Chondrocyte (in vitro differentiated cells): Measurements from ENCODE around the gene CDC42SE2. TPM values are rescaled to one million over a fixed set of nuclear protein-coding genes. Genes with fewer than 3 reads are reported as not detected.
A peak's percentile ranks its signal among the peaks of the same experiment; 100 is the strongest.

ENCODE experiments used
- DNase-seq: peaks from one replicate; pipeline ENCODE4 v3.0.0; 2021; ENCODE audit warnings: mixed read lengths, low spot score
- H3K27ac Mint-ChIP-seq: one replicate; pipeline ENCODE4 v1.8.0; 2021; ENCODE audit warnings: mild to moderate bottlenecking, moderate library complexity, mixed read lengths; ENCODE audit not compliant: unreplicated experiment
- H3K27me3 Mint-ChIP-seq: 2 replicates; pipeline ENCODE4 v1.8.0; 2021; ENCODE audit warnings: low read depth, mixed read lengths
- H3K36me3 Mint-ChIP-seq: 2 replicates; pipeline ENCODE4 v1.8.0; 2021; ENCODE audit warnings: low read depth, mixed read lengths
- H3K4me1 Mint-ChIP-seq: 2 replicates; pipeline ENCODE4 v1.8.0; 2021; ENCODE audit warnings: low read depth, mild to moderate bottlenecking, mixed read lengths
- H3K4me3 Mint-ChIP-seq: one replicate; pipeline ENCODE4 v1.8.0; 2021; ENCODE audit warnings: mild to moderate bottlenecking, moderate library complexity, mixed read lengths; ENCODE audit not compliant: unreplicated experiment
- H3K9me3 Mint-ChIP-seq: 2 replicates; pipeline ENCODE4 v1.8.0; 2021; ENCODE audit warnings: low read depth, mixed read lengths
- CTCF ChIP-seq: fragments of 200-600 bp; sonication (generic); IDR thresholded peaks from 2 replicates; pipeline ENCODE4 v1.5.0; 2021; ENCODE audit warnings: antibody characterized with exemption, mild to moderate bottlenecking, moderate library complexity
- total RNA-seq: library from RNA; stranded (reverse); gene quantifications from 3 replicates; pipeline ENCODE4 v1.2.1, GENCODE V29; 2021

Gene CDC42SE2
- total RNA-seq, 1 donor from 2014 or later, result 23.7 TPM

GRCh38 chr5:131289738-131290137, 25.9 kb downstream of the CDC42SE2 start:
- Mint-ChIP-seq H3K36me3 (no peaks in the 10 kb centered on the region), H3K4me3 (no peak overlapping the region), H3K27me3 (no peaks in the 10 kb centered on the region), H3K9me3 (no peaks in the 10 kb centered on the region), H3K4me1 (peaks cover 3% of the 10 kb centered on the region), H3K27ac (no peak overlapping the region)
- DNase-seq, result no peak
- no peak for TF ChIP-seq CTCF

- no peak overlapping the region for H3K27ac Mint-ChIP-seq
- H3K36me3 Mint-ChIP-seq, result no peaks in the 10 kb centered on the region
- H3K27me3 Mint-ChIP-seq, result no peaks in the 10 kb centered on the region
- peaks cover 6% of the 10 kb centered on the region for H3K4me1 Mint-ChIP-seq
- no peaks in the 10 kb centered on the region for H3K9me3 Mint-ChIP-seq
- TF ChIP-seq CTCF, result no peak
- DNase-seq, result no peak
- H3K4me3 Mint-ChIP-seq, result no peak overlapping the region
These were observed 32.4 kb downstream of the CDC42SE2 start for GRCh38 chr5:131296213-131296672.

DNA sequence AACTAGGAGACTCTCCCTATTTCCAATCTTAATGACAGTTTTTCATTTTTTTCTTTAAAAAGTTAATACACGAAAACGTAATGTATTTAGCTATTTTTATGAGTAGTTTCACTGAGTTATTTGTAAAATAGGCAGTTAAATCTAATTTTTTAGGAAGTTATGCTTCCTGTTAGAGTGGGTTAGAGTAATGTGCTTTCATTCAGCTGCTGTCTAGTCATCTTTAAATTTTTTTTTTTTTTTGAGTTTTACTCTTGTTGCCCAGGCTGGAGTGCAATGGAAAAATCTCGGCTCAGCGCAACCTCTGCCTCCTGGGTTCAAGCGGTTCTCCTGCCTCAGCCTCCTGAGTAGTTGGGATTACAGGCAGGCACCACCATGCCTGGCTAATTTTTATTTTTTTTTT, 34.0 kb downstream of the CDC42SE2 start:
- H3K27ac Mint-ChIP-seq, result no peak overlapping the region
- no peaks in the 10 kb centered on the region for H3K9me3 Mint-ChIP-seq
- peaks cover 11% of the 10 kb centered on the region for H3K4me1 Mint-ChIP-seq
- H3K27me3 Mint-ChIP-seq, result no peaks in the 10 kb centered on the region
- no peak overlapping the region for H3K4me3 Mint-ChIP-seq
- TF ChIP-seq CTCF, result no peak
- no peak for DNase-seq
- H3K36me3 Mint-ChIP-seq, result peaks cover 1% of the 10 kb centered on the region

DNA sequence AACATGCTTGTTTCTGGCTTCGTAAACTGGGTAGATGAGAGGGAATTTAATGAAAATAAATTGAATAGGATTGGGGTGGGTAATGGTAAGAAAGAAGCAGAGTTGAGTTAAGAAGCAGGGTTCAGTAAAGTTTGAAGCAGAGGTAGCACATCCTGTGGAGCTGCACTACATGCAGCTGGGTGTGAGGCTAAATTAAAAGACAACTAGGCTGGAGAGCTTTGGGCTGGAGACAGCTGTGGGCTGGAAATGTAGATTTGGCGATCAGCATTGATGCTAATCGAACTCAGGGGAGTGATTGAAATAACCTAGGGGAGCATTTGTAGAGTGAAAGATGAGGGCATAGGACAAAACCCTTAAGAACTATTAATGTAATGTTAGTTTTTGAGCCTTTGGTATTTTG, 35.6 kb downstream of the CDC42SE2 start:
- no peaks in the 10 kb centered on the region for H3K9me3 Mint-ChIP-seq
- no peak overlapping the region for H3K27ac Mint-ChIP-seq
- H3K4me3 Mint-ChIP-seq, result no peak overlapping the region
- H3K4me1 Mint-ChIP-seq, result peaks cover 23% of the 10 kb centered on the region
- no peak for TF ChIP-seq CTCF
- no peak for DNase-seq
- peaks cover 1% of the 10 kb centered on the region for H3K36me3 Mint-ChIP-seq
- no peaks in the 10 kb centered on the region for H3K27me3 Mint-ChIP-seq

GRCh38 chr5:131302506-131302905, 38.7 kb downstream of the CDC42SE2 start:
- no peaks in the 10 kb centered on the region for H3K27me3 Mint-ChIP-seq
- no peak for DNase-seq
- H3K4me3 Mint-ChIP-seq, result no peak overlapping the region

More at GRCh38 chr5:131302506-131302905, 38.7 kb downstream of the CDC42SE2 start:
- H3K27ac Mint-ChIP-seq, result peak overlapping the region; percentile 86
- H3K36me3 Mint-ChIP-seq, result peaks cover 1% of the 10 kb centered on the region
- H3K9me3 Mint-ChIP-seq, result no peaks in the 10 kb centered on the region
- H3K4me1 Mint-ChIP-seq, result peaks cover 36% of the 10 kb centered on the region
- no peak for TF ChIP-seq CTCF
